ENCODE results near the gene STAB2.

The STAB2 gene

DNA sequence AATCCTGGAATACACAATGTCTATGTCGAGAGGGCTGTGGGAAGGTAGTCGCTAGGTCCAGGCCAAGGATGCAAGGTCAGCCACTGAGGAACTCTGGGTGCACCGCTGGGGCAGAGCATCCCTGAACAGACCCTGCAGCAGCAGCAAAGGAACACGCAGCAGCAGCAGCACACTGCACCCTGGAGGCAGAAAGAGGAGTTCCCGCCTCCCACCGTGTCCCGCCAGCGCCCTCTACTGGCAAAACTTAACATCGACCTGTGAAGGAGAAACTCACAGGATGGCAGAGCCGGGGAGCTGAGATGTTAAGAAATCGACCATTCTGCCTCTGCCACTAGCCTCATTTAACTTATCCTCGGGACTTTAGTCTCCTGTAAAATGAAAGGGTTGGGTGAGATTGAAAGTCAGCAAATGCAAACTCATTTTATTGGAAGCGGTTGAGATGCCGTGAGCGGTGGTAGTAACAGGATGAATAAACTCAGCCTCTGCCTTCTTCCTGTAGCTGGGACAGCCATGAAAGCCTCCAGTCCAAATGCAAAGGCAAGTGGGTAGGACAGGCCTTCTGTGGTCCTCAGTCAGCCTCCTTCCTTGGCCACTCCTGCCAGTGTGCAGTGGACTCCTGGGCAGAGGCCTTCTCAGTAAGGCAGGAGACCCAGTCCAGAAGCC lies 45.6 kb downstream of the STAB2 start:
- Histone ChIP-seq H3K27me3 (ENCODE audit: insufficient read depth, low read depth) (no peaks in the 10 kb centered on the region), H4K20me1 (ENCODE audit: insufficient read depth) (no peaks in the 10 kb centered on the region), H3K4me2 (no peak overlapping the region), H3K4me1 (ENCODE audit: low read depth, poor library complexity, severe bottlenecking) (no peaks in the 10 kb centered on the region), H3K27ac (no peak overlapping the region), H2AFZ (ENCODE audit: low read depth) (0 out of 2 replicates have a peak overlapping the region, but pooled peaks have one; percentile 19), H3K4me3 (IDR thresholded peaks at IDR 0.05; ENCODE audit: insufficient read depth, low read depth, low read length) (no peak overlapping the region), H3K9ac (no peak overlapping the region), H3K79me2 (ENCODE audit: insufficient read depth, low read depth) (no peaks in the 10 kb centered on the region), H3K36me3 (ENCODE audit: insufficient read depth) (no peaks in the 10 kb centered on the region)
- TF ChIP-seq, protein P1, sequence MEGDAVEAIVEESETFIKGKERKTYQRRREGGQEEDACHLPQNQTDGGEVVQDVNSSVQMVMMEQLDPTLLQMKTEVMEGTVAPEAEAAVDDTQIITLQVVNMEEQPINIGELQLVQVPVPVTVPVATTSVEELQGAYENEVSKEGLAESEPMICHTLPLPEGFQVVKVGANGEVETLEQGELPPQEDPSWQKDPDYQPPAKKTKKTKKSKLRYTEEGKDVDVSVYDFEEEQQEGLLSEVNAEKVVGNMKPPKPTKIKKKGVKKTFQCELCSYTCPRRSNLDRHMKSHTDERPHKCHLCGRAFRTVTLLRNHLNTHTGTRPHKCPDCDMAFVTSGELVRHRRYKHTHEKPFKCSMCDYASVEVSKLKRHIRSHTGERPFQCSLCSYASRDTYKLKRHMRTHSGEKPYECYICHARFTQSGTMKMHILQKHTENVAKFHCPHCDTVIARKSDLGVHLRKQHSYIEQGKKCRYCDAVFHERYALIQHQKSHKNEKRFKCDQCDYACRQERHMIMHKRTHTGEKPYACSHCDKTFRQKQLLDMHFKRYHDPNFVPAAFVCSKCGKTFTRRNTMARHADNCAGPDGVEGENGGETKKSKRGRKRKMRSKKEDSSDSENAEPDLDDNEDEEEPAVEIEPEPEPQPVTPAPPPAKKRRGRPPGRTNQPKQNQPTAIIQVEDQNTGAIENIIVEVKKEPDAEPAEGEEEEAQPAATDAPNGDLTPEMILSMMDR (conservative IDR thresholded peaks at IDR 0.05; ENCODE audit: low read depth, low read length): peak; percentile 89

DNA sequence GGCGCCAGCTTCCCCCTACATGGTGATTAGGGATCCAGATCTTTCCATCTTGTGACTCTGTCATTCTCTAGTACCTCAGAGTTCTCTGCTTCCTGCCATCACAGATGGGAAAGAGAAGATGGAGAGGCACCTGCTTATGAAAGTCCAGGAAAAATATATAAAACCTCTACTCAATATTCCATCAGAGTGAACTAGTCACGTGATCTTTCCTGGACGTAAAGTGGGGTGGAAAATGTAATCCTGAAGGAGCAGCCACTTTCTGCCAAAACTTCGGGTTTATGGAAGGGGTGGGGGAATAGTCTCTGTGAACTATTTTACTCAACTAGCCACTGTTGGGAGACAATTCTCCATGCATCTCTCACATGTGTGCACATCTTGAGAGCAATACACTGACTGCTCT lies 47.7 kb downstream of the STAB2 start:
- TF ChIP-seq, protein P1 (conservative IDR thresholded peaks at IDR 0.05; ENCODE audit: low read depth, low read length): no peak
- Histone ChIP-seq H3K27ac (no peak overlapping the region), H3K9ac (no peak overlapping the region), H3K36me3 (ENCODE audit: insufficient read depth) (no peaks in the 10 kb centered on the region), H4K20me1 (ENCODE audit: insufficient read depth) (no peaks in the 10 kb centered on the region), H3K79me2 (ENCODE audit: insufficient read depth, low read depth) (no peaks in the 10 kb centered on the region), H3K4me2 (no peak overlapping the region), H2AFZ (ENCODE audit: low read depth) (no peak overlapping the region), H3K27me3 (ENCODE audit: insufficient read depth, low read depth) (no peaks in the 10 kb centered on the region), H3K4me1 (ENCODE audit: low read depth, poor library complexity, severe bottlenecking) (no peaks in the 10 kb centered on the region), H3K4me3 (IDR thresholded peaks at IDR 0.05; ENCODE audit: insufficient read depth, low read depth, low read length) (no peak overlapping the region)

DNA sequence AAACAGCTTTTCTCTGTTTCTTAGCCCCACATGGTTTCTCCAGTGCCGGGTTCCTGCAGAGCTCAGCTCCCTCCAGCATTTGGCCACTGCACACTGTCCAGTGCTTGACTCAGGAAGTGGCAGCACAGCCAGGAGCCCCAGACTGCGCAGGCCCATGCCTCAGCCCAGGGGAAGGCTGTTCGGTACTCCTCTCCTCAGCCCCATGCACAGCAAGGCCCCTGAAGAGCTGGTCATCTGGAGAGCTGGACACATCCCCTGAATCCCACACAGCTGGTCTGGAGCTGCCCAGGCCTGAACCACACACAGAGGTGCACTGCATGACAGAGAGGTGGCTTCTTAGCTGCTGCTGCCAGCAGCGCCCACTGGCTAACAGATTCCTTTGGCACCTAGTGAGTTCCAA lies 48.3 kb downstream of the STAB2 start:
- TF ChIP-seq, protein P1 (conservative IDR thresholded peaks at IDR 0.05; ENCODE audit: low read depth, low read length): no peak
- Histone ChIP-seq H3K36me3 (ENCODE audit: insufficient read depth) (no peaks in the 10 kb centered on the region), H4K20me1 (ENCODE audit: insufficient read depth) (no peaks in the 10 kb centered on the region), H3K4me2 (no peak overlapping the region), H3K4me1 (ENCODE audit: low read depth, poor library complexity, severe bottlenecking) (peaks cover 4% of the 10 kb centered on the region), H3K27ac (no peak overlapping the region), H3K4me3 (IDR thresholded peaks at IDR 0.05; ENCODE audit: insufficient read depth, low read depth, low read length) (no peak overlapping the region), H3K27me3 (ENCODE audit: insufficient read depth, low read depth) (no peaks in the 10 kb centered on the region), H3K79me2 (ENCODE audit: insufficient read depth, low read depth) (no peaks in the 10 kb centered on the region), H2AFZ (ENCODE audit: low read depth) (no peak overlapping the region), H3K9ac (no peak overlapping the region)

DNA sequence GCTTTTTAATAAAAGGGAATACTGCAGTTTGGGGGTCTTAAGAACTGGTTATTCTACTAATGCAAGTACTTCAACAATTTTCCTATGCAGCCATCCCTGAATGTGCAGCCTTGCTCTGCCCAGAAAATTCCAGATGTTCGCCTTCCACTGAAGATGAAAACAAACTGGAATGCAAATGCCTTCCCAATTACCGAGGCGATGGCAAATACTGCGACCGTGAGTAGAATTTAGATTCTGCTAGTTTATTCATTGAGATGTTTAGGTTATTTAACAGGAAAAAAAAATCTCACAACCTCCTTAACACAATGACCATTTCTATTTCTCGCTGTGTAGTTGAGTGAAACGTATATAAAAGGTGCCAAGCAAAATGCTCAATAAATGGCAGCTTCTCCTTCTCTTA lies 49.9 kb downstream of the STAB2 start:
- TF ChIP-seq, protein P1 (conservative IDR thresholded peaks at IDR 0.05; ENCODE audit: low read depth, low read length): no peak
- Histone ChIP-seq H4K20me1 (ENCODE audit: insufficient read depth) (no peaks in the 10 kb centered on the region), H3K27ac (no peak overlapping the region), H3K36me3 (ENCODE audit: insufficient read depth) (no peaks in the 10 kb centered on the region), H3K79me2 (ENCODE audit: insufficient read depth, low read depth) (no peaks in the 10 kb centered on the region), H2AFZ (ENCODE audit: low read depth) (no peak overlapping the region), H3K4me2 (no peak overlapping the region), H3K9ac (no peak overlapping the region), H3K27me3 (ENCODE audit: insufficient read depth, low read depth) (no peaks in the 10 kb centered on the region), H3K4me1 (ENCODE audit: low read depth, poor library complexity, severe bottlenecking) (peaks cover 12% of the 10 kb centered on the region), H3K4me3 (IDR thresholded peaks at IDR 0.05; ENCODE audit: insufficient read depth, low read depth, low read length) (no peak overlapping the region)

All from KMS-11 (cell line).